ENCODE data around the gene PRUNE2.

Gene PRUNE2

DNA sequence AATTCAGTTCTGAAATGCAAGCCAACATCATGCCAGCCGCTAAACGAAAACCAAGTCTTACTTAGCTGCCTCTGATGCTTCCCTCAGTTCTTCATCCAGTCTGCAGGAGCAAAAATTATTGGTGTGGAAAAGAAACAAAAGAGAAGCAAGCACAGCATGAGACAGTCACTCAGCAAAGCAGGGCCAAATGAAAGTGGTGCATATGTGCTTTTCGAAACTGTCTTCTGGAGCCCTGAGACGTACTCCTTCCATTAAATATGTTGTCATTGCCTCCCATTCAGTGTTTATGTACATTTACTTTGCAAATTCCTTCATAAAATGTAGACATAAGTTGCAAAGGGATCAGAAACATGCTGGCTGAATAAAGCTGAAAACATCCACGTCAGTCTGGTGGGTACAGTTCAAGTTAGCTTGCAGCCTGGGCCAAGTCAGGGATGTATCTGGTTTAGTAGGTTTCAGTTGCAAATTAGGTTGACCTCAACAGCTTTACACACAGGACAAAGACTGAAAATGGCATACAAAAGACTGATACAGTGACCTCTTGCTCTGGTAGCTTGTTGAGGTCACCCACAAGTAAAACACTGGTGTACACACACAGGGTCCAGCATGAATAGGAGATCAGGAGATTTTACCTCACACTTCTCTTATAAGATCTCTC, 281.4 kb downstream of the PRUNE2 start:
- no peak for DNase-seq (ENCODE audit: low read depth in 2 of 2)

- no peak for DNase-seq (ENCODE audit: low read depth in 2 of 2)
Measured at GRCh38 chr9:76620996-76621395, 284.9 kb downstream of the PRUNE2 start.

GRCh38 chr9:76620581-76620980, 285.3 kb downstream of the PRUNE2 start:
- DNase-seq (ENCODE audit: low read depth in 2 of 2): no peak

DNA sequence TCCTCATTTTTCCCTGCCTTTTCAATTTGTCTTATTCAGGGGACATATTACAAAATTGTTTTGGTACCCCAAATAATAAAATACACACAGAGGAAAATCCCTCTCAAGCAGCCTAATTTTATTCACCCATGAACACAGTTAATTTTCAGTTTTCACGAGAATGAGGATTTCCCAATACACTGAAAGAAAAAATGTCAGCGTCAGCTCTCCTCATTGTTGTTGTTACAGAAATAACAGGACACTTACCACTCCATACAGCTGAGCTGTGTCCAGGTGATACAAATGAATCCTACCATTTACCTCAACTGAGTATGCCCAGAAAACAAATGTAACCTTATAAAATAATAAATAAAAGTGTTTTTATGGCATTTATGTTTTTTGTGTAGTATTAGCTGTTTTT, 286.3 kb downstream of the PRUNE2 start:
- DNase-seq (ENCODE audit: low read depth in 2 of 2): no peak

DNA sequence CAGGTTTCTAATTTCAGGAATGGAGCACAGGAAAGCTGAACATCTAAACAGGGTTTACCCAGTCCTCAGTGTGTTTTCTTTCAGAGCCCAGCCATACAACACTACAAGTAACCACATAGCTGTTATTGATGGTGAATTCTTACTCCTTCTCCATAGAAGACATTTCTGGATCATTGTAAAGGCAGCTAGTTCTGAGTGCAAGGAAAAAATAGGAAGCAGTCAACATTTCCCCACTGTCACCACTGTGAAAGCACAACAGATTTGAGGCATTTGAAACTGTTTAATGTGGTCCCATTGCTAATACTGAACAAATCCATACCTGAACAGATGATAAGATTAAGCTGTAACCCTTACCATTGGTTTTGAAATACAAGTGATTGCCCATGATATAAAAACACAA, 286.7 kb downstream of the PRUNE2 start:
- no peak for DNase-seq (ENCODE audit: low read depth in 2 of 2)

DNA sequence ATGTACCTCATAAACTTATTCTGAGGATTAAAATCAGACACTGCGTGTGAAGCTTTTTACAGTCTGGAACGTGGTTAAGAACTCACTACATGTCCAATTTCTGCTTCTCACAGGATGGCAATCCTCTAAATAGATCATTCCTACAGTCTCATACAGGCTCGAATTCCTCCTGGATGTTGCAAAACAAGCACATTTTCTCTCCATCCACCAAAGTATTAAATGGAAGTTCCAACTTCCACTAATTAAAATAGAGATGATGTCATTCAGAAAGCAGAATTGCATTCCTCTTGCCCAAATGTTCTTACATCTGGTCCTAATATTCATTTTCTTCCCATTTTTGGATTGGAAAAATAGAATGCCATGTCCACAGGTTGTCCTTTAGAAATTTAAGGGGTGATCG, 287.2 kb downstream of the PRUNE2 start:
- no peak for DNase-seq (ENCODE audit: low read depth in 2 of 2)

DNA sequence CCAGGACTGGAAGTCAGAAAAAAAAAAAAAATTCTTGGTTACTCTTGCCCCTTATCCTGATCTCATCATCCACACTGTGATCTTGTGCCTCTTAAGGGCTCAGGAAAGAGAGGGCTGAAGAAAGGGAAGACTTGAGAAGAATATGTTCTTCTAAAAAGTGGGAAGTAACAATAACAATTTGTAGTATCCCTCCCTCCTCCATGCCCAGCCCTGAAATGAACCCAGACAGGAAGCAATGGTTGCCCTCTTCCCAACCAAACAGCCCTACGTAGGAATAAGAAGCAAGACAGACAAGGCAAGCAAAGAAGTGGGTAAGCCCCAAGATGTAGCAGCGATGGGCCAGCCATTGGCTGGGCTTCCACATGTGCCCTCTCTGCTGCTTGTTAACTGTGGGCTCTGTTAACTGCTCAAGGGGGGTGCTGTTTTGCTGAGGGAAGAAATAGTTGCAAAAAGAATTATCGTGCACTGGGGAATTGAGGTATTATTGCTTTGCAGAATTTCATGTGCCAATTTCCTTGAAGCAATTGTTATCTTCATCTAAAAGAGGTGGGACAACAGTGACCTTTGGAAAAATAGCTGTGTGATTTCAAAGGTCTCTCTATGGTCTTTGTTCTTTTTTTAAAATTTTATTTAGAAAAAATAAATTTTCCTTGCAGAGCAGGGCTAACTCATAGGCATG, 288.3 kb downstream of the PRUNE2 start:
- no peak for DNase-seq (ENCODE audit: low read depth in 2 of 2)

DNA sequence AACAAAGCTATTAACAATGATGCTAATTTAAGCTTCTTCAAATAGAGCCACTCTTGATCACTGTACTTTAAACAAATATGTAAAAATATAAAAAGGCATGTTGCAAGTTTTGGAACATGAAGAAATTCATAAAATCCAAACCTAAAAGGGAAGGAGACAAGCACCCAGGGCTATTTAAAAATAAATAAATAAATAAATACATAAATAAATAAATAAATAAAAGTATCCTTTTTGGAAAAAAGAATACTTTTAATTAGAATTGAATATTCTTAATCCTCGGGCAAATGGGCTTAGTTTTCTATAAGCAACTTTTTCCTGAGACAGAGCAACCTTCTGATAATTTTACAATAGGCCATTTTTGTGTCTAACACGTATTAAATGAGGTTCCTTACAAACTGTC, 289.1 kb downstream of the PRUNE2 start:
- no peak for DNase-seq (ENCODE audit: low read depth in 2 of 2)

- no peak for DNase-seq (ENCODE audit: low read depth in 2 of 2)
Measured at GRCh38 chr9:76615177-76615603, 290.7 kb downstream of the PRUNE2 start.

DNA sequence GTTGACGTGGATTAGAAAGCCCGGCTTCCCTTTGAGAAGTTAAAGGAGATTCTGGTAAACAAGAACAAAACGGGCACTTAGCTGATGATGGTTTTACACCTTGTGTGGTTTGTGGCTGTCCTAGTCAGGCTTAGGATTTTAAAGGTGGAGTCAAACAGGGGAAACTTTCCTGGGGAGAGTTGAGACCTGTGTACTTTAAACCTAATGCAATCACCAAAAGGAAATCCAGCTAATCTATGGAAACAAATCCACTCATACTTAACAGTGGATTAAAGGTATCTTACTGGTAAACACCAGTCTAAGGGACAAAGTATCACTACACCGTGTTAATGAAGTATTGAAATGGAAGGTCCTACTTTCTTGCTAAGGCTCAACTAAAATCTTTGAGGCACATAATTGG, 291.9 kb downstream of the PRUNE2 start:
- DNase-seq (ENCODE audit: low read depth in 2 of 2): no peak

GRCh38 chr9:76613150-76613781, 292.6 kb downstream of the PRUNE2 start:
- no peak for DNase-seq (ENCODE audit: low read depth in 2 of 2)

GRCh38 chr9:76610011-76610352, 295.9 kb downstream of the PRUNE2 start:
- no peak for DNase-seq (ENCODE audit: low read depth in 2 of 2)

DNA sequence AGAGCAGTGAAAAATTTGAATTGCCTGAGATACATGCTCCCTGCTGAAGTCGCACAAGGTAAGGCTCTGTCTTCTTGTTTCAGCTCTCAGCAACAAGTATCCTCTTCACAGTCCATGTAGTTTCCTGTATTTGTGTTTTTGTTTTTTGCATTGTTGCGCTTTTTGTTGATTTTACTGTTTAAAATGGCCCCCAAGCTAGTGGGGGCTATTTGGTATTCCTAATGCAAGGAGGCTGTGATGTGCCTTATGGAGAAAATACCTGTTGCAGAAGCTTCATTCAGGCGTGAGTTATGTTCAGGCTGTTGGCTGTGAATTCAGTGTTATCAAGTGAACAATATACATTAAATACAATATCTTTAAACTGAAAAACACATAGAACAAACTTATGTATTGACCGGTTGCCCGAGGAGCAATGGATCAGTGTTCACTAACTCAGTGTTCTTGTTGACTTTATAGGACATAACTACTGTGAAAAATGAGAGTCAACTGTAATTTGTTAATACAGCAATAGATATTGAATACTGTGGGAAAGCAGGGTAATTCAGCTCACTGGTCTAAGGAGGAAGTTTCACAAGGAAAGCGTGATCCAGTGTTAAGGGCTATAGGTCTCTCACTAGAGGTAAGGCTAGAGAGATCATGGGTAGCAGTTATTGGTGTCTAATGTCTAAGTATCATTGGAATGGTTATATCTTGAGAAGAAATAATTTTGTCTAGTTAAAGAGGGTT, 296.5 kb downstream of the PRUNE2 start:
- no peak for DNase-seq (ENCODE audit: low read depth in 2 of 2)

DNA sequence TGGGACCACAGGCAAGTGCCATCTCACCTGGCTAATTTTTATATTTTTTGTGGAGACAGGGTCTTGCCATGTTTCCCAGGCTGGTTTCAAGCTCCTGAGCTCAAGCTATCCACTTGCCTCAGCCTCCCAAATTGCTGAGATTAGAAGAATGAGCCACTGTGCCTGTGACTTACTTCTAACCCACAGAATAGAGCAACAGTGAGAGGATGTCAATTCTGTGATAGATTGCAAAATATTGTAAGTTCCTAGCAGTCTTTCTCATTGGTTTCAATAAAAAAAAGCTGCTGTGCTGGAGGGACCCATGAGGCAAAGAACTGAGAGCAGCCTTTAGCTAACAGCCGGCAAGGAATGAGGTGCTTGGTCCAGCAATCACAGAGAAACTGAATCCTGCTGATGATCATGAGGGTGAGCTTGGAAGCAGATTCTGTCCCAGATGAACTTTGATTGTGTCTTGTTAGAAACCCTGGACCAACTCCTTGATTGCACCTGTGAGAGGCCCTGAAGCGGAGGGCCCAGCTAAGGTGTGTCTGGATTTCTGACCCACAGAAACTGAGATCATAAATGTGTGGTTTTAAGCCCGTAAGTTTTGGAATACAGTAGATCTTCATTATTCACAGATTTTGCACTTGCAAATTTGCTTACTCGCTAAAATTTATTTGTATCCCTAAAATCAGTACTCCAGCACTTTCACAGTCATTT, 297.2 kb downstream of the PRUNE2 start:
- DNase-seq (ENCODE audit: low read depth in 2 of 2): no peak

DNA sequence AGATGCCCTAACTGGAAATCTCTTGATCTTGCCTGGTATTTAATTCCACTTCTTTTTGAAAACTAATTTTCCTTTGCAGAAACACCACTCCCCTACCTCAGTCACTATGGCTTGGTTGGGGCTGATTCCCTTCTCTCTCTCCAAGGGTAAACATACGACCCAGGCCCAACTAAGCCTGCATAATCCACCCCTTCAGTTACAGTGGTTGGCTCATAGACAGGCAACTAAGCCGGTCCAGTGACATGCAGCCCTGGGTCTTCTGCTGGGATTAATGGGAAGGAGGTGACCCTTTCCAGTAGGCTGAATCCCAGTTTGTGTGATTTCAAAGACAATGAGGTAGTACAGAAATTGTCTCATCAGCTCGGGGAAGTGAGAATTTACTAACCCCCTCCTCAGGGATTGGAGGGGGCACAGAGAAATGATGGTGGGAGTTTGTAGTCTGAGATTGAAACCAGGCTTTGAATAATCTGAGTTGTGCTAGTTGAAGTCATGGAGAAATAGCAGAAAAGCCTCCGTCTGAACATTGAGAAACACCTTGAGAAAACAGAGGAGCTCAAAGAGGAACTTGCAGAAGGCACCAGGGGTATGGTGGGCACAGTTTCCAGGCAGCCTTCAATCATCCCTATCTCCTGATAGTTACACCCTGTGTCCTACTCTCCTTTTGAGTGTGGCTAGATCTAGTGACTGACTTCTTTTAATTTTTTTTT, 298.0 kb downstream of the PRUNE2 start:
- DNase-seq (ENCODE audit: low read depth in 2 of 2): no peak

DNA sequence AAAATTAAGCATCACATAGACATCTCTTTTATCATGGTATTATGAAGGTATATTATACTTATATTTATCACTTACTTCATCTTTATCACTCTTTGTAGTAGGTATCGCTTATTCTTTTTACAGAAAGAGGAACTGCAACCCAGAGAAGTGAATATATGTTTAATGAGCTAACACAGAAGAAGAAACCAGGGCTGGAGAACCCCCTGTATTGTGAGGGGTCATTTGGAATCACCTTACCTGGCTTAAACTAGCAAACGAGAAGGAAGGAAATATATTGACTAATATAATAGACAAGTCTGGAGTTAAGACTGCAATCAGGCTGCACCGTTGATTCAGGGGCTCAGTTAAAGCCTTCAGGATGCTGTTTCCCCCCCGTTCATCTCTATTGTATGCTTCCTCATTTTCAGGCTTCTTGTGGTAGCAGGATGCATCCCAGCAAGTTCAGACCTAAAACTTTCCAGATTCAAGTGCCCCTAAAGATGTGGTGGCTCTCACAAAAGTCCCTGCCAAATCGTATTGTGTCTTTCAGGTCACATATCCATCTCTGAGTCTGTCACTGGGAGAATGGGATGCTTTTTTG, 300.5 kb downstream of the PRUNE2 start:
- DNase-seq (ENCODE audit: low read depth in 2 of 2): no peak

DNA sequence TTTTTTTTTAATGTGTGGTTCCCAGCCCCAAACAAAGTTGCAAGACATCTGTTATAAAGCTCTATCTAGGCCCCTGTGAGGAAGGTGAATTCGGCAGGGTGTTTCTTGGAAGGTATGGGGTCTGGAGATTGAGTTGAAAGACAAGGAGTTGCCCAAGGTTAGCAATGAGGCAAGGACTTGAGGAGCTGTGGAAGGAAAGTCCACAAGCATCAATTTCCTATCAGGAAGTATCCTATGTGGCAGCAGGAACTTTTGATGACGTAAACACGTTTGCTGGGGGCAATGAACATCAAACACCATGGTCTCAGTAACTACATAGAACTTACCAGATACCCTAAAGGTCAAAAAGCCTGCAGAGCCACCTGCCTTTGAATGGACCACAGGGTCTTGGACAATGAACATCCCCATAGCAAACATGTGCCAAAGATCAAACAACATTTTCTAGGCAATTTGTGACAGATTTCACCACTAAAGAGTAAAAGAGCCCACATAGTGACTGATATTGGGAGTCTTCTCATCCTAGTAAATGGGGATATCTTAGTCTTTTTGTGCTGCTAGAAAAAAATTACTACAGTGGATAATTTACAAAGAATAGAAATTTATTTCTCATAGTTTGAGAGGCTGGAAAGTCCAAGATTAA, 301.9 kb downstream of the PRUNE2 start:
- DNase-seq (ENCODE audit: low read depth in 2 of 2): no peak

GRCh38 chr9:76603448-76603895, 302.4 kb downstream of the PRUNE2 start:
- no peak for DNase-seq (ENCODE audit: low read depth in 2 of 2)

- no peak for DNase-seq (ENCODE audit: low read depth in 2 of 2)
Measured at GRCh38 chr9:76602199-76602598, 303.7 kb downstream of the PRUNE2 start.

DNA sequence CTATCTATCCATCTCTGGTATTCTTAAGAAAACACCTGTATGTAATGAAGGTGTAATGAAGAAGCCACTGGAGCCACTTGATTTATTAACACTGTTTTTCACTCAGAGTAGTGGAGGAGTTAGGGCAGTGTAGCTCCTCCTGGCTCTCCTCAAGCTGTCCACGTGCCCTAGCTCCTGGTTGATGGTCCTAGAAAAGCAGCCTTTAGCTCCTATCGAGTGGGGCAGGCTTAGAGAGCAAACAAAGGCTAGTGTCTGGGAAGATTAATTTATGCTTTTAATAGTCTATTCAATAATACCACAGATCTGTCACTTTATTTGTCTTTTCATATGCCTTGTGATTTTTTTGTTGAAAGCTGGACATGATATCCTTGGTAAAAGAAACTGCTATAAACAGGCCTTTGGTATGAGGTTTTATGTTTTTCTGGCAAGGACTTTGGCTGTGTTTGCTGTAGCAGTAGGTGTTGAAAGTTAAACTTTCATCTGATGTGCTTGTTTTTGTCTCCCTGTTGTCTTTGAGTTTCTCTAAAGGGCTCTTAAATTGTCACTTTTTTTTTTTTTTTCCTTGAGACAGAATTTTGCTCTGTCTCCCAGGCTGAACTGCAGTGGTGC, 305.8 kb downstream of the PRUNE2 start:
- no peak for DNase-seq (ENCODE audit: low read depth in 2 of 2)
